ENCODE data around the gene SLC35C1. TPM values are rescaled to one million over a fixed set of nuclear protein-coding genes. Genes with fewer than 3 reads are reported as not detected.

The SLC35C1 gene
- total and polyA plus RNA-seq, 2 experiments from 2014 or later = 6.8 to 11.0 TPM

DNA sequence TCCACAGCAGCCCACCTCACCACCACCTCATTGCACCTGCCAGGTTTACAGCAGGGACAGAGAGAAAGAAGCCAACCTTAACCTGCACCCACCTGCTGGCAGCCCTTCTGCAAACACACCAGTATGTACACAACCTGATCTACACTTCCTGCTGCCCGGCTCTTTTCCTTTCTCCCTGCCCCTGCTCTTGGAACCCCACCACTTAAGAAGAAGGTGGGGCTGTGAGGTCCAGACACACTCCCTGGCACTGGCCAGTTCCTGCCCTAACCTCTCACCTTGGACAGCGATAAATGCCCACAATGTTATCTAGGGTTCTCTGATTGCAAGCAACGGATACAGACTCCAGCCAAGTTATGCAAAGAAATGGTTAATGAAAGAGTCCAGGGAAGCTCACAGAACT is 10.8 kb upstream of the SLC35C1 start (continued):
- TF ChIP-seq, protein P1, sequence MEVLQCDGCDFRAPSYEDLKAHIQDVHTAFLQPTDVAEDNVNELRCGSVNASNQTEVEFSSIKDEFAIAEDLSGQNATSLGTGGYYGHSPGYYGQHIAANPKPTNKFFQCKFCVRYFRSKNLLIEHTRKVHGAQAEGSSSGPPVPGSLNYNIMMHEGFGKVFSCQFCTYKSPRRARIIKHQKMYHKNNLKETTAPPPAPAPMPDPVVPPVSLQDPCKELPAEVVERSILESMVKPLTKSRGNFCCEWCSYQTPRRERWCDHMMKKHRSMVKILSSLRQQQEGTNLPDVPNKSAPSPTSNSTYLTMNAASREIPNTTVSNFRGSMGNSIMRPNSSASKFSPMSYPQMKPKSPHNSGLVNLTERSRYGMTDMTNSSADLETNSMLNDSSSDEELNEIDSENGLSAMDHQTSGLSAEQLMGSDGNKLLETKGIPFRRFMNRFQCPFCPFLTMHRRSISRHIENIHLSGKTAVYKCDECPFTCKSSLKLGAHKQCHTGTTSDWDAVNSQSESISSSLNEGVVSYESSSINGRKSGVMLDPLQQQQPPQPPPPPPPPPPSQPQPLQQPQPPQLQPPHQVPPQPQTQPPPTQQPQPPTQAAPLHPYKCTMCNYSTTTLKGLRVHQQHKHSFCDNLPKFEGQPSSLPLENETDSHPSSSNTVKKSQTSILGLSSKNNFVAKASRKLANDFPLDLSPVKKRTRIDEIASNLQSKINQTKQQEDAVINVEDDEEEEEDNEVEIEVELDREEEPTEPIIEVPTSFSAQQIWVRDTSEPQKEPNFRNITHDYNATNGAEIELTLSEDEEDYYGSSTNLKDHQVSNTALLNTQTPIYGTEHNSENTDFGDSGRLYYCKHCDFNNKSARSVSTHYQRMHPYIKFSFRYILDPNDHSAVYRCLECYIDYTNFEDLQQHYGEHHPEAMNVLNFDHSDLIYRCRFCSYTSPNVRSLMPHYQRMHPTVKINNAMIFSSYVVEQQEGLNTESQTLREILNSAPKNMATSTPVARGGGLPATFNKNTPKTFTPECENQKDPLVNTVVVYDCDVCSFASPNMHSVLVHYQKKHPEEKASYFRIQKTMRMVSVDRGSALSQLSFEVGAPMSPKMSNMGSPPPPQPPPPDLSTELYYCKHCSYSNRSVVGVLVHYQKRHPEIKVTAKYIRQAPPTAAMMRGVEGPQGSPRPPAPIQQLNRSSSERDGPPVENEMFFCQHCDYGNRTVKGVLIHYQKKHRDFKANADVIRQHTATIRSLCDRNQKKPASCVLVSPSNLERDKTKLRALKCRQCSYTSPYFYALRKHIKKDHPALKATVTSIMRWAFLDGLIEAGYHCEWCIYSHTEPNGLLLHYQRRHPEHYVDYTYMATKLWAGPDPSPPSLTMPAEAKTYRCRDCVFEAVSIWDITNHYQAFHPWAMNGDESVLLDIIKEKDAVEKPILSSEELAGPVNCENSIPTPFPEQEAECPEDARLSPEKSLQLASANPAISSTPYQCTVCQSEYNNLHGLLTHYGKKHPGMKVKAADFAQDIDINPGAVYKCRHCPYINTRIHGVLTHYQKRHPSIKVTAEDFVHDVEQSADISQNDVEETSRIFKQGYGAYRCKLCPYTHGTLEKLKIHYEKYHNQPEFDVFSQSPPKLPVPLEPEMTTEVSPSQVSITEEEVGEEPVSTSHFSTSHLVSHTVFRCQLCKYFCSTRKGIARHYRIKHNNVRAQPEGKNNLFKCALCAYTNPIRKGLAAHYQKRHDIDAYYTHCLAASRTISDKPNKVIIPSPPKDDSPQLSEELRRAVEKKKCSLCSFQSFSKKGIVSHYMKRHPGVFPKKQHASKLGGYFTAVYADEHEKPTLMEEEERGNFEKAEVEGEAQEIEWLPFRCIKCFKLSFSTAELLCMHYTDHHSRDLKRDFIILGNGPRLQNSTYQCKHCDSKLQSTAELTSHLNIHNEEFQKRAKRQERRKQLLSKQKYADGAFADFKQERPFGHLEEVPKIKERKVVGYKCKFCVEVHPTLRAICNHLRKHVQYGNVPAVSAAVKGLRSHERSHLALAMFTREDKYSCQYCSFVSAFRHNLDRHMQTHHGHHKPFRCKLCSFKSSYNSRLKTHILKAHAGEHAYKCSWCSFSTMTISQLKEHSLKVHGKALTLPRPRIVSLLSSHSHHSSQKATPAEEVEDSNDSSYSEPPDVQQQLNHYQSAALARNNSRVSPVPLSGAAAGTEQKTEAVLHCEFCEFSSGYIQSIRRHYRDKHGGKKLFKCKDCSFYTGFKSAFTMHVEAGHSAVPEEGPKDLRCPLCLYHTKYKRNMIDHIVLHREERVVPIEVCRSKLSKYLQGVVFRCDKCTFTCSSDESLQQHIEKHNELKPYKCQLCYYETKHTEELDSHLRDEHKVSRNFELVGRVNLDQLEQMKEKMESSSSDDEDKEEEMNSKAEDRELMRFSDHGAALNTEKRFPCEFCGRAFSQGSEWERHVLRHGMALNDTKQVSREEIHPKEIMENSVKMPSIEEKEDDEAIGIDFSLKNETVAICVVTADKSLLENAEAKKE (CRISPR knock-in tag; IDR thresholded peaks at IDR 0.05) = no peak

DNA sequence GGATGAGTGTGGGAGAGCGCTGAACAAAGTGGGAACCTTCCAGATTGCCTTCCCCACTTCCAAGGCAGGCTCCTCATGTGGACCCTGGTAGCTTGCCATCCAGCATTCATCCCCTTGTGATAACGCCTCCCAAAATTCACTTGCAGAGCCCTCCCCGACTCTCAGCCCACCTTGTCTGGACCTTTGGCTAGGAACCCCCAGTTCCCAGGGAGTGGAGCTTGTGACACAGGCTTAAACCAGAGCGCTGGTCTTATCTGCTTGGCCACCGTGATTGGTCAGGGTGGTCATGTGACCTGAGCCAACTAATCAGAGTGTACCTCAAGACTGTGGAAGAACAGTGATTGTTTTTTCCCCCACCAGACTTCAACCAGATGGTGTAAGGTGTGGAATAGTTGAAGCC is 9.6 kb upstream of the SLC35C1 start:
- Mint-ChIP-seq H3K27me3 (ENCODE audit: insufficient read depth, low read depth, poor library complexity) (peaks cover 9% of the 10 kb centered on the region), H3K4me1 (peaks cover 2% of the 10 kb centered on the region; the same call in 2 of the 3 replicates), H3K36me3 (ENCODE audit: low read depth) (no peaks in the 10 kb centered on the region), H3K4me3 (no peak overlapping the region), H3K9me3 (no peaks in the 10 kb centered on the region), H3K27ac (no peak overlapping the region)
- no peak for DNase-seq (ENCODE audit: low spot score)
- Histone ChIP-seq H3F3A (replicated peaks; ENCODE audit: low read depth) (no peaks in the 10 kb centered on the region), H3K4me2 (no peak overlapping the region), H2AFZ (peak overlapping the region; percentile 84; the same call in 1 of the 2 replicates), H3K36me3 (ENCODE audit: insufficient read depth) (no peaks in the 10 kb centered on the region), H3K9me2 (ENCODE audit: insufficient read depth) (no peaks in the 10 kb centered on the region; the same call in 1 of the 2 replicates), H3K27me3 (ENCODE audit: insufficient read depth) (no peaks in the 10 kb centered on the region), H3K79me2 (replicated peaks; ENCODE audit: insufficient read depth) (no peaks in the 10 kb centered on the region), H3K4me1 (ENCODE audit: insufficient read depth) (no peaks in the 10 kb centered on the region), H3K27ac (ENCODE audit: low read depth) (no peak overlapping the region), H4K20me1 (replicated peaks; ENCODE audit: insufficient read depth) (no peaks in the 10 kb centered on the region), H3K4me3 (no peak overlapping the region)
- TF ChIP-seq, protein P2, sequence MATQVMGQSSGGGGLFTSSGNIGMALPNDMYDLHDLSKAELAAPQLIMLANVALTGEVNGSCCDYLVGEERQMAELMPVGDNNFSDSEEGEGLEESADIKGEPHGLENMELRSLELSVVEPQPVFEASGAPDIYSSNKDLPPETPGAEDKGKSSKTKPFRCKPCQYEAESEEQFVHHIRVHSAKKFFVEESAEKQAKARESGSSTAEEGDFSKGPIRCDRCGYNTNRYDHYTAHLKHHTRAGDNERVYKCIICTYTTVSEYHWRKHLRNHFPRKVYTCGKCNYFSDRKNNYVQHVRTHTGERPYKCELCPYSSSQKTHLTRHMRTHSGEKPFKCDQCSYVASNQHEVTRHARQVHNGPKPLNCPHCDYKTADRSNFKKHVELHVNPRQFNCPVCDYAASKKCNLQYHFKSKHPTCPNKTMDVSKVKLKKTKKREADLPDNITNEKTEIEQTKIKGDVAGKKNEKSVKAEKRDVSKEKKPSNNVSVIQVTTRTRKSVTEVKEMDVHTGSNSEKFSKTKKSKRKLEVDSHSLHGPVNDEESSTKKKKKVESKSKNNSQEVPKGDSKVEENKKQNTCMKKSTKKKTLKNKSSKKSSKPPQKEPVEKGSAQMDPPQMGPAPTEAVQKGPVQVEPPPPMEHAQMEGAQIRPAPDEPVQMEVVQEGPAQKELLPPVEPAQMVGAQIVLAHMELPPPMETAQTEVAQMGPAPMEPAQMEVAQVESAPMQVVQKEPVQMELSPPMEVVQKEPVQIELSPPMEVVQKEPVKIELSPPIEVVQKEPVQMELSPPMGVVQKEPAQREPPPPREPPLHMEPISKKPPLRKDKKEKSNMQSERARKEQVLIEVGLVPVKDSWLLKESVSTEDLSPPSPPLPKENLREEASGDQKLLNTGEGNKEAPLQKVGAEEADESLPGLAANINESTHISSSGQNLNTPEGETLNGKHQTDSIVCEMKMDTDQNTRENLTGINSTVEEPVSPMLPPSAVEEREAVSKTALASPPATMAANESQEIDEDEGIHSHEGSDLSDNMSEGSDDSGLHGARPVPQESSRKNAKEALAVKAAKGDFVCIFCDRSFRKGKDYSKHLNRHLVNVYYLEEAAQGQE (IDR thresholded peaks at IDR 0.05; ENCODE audit: unreplicated experiment) = no peak
- TF ChIP-seq ZNF331 (CRISPR knock-in tag; IDR thresholded peaks at IDR 0.05; ENCODE audit: low read depth) = no peak
- TF ChIP-seq, protein P1 (CRISPR knock-in tag; IDR thresholded peaks at IDR 0.05) = no peak
- no peak; the same call in 2 of the 3 replicates for ATAC-seq
